Neuron (in vitro differentiated cells): ENCODE results near the gene NFATC2.

Experiments used
- H2AFZ ChIP-seq: one replicate; pipeline ENCODE4 v1.6.1; 2013; ENCODE audit warnings: low read depth, mild to moderate bottlenecking, inconsistent platforms, low read length, moderate library complexity
- H3K27me3 ChIP-seq: one replicate; pipeline ENCODE4 v1.6.1; 2013; ENCODE audit warnings: low read length; ENCODE audit not compliant: insufficient read depth
- H3K36me3 ChIP-seq: one replicate; pipeline ENCODE4 v1.6.1; 2013; ENCODE audit warnings: low read length; ENCODE audit not compliant: insufficient read depth
- H3K4me1 ChIP-seq: one replicate; pipeline ENCODE4 v1.6.1; 2013; ENCODE audit warnings: low read length; ENCODE audit not compliant: insufficient read depth
- H3K4me3 ChIP-seq: 2 replicates; pipeline ENCODE4 v1.5.1; 2013; ENCODE audit warnings: mild to moderate bottlenecking, low read length, moderate library complexity
- H3K9me3 ChIP-seq: one replicate; pipeline ENCODE4 v1.6.1; 2013; ENCODE audit warnings: low read length

Gene NFATC2

DNA sequence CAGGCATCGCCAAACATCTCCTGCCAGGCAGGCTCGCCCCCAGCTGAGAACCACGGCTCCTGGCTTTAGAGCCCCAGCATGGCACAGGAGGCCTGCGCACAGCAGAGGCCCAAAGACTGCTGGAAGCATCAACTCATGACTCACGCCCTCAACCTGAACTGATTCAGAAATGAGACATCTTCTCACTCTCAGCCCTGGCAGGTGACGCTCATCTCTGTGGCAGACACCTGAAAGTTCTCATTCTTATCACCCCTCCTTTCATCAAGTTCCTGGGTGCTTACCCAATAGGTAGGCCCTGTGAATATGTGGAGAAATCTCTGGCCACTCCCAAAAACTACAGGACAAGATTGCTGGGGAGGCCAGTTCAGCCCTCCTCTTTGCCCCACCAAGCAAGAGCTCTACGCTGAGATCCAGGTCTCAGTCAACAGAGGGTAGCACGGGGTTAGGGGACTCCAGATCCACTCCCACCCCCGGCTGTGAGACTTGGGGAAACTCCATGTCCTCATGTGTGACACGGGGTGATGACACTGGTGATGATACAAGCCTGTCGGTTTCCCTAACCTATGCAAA lies 11.3 kb downstream of the NFATC2 start:
- Histone ChIP-seq H3K4me3 (no peak overlapping the region), H3K9me3 (no peaks in the 10 kb centered on the region), H3K27me3 (no peaks in the 10 kb centered on the region), H3K36me3 (no peaks in the 10 kb centered on the region), H3K4me1 (peaks cover 20% of the 10 kb centered on the region), H2AFZ (no peak overlapping the region)

DNA sequence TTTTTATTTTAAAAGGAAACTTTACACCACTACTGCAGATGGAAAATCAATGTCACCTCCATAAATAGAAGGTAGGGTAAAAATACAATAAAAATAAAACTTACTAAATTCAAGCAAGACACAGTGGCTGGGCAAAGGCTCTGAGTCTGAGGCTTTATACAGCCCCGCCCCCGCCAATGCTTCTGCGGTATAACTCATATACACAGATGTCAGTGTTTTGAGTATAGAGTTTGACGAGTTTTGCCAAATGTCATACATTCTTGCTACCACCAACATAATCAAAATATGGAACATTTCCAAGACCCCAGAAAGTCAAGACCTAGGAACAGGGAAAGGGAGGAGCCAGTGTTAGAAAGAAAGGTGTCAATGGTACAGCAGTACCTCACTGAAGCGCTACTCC lies 12.8 kb downstream of the NFATC2 start:
- Histone ChIP-seq H3K27me3 (no peaks in the 10 kb centered on the region), H2AFZ (no peak overlapping the region), H3K9me3 (no peaks in the 10 kb centered on the region), H3K36me3 (no peaks in the 10 kb centered on the region), H3K4me1 (peaks cover 9% of the 10 kb centered on the region), H3K4me3 (no peak overlapping the region)

DNA sequence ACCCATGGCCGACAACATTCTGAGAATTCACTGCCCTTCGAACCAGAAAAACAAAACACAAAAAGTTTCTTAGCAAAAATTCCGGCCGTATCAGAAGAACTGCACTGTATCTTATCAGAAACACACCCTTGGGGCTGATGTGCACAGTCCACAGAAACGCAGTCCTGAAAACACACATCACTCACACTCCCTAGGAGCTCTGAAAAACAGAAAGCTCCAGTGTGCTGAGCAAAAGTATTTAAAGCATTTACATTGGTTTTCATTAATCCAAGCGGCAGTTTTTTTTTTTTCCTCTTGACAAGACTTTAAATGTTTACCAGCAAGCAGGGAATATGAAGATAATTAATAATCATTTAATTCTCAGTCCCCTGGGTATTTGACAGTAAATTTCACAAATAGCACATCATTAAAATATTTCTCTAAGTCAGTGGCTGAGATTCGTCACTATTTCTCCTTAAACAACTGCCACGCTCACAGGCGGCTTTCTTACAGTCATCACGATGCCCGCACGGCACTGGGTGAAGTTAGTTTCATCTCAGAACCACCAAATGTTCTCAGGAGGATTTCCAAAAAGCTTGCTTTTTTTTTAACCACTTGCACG lies 13.3 kb downstream of the NFATC2 start:
- Histone ChIP-seq H3K4me1 (peaks cover 7% of the 10 kb centered on the region), H2AFZ (no peak overlapping the region), H3K27me3 (no peaks in the 10 kb centered on the region), H3K36me3 (no peaks in the 10 kb centered on the region), H3K4me3 (no peak overlapping the region), H3K9me3 (no peaks in the 10 kb centered on the region)

DNA sequence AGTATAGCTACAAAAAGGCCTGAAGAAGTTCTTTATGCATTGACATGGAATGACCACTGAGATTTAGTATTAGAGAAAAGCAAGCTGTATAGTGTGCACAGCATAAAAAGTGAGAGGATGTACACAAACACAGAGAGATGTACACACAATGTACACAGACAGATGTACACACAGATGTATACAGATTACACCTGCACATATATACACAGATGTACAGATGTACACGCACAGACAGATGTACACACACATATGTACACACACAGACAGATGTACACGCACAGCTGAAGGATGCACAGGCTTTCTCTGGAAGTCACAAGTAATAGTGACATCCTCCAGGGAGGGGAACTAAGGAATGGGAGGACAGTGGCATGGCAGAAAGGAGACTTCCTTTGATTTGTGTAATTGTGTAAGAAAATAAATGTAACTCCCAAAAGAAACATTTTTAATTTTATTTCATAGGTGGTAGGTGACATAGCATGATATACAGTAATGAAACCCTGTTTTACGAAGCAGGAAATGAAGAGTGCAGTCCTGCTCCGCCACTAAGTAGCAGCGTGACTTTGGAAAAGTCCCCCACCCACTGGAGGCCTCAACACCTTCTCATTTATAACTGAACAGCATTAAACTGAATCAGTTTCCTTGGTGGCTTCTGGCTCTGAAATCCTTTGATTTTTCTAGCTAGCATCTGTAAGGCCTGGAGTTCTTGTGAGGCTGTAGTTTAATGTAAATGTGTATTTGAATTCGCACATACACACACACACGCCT lies 14.1 kb downstream of the NFATC2 start:
- Histone ChIP-seq H3K4me1 (peaks cover 2% of the 10 kb centered on the region), H3K4me3 (no peak overlapping the region), H3K27me3 (no peaks in the 10 kb centered on the region), H2AFZ (no peak overlapping the region), H3K9me3 (no peaks in the 10 kb centered on the region), H3K36me3 (no peaks in the 10 kb centered on the region)

DNA sequence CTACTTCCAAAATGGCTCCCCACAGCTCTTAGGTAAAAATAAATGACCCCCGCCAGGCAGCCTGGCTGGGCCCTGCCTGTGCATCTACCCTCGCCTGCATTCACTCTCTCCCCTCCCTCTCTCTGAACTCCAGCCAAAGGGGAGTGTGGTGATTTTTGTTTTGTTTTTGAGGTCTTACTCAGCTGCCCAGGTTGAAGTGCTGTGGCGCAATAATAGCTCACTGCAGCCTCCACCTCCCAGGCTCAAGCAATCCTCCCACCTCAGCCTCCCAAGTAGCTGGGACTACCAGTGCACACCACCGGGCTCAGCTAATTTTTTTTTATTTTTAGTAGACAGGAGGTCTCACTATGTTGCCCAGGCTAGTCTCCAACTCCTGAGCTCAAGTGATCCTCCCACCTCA lies 15.8 kb downstream of the NFATC2 start:
- Histone ChIP-seq H3K9me3 (no peaks in the 10 kb centered on the region), H3K4me1 (no peaks in the 10 kb centered on the region), H3K4me3 (no peak overlapping the region), H3K27me3 (no peaks in the 10 kb centered on the region), H2AFZ (no peak overlapping the region), H3K36me3 (no peaks in the 10 kb centered on the region)

DNA sequence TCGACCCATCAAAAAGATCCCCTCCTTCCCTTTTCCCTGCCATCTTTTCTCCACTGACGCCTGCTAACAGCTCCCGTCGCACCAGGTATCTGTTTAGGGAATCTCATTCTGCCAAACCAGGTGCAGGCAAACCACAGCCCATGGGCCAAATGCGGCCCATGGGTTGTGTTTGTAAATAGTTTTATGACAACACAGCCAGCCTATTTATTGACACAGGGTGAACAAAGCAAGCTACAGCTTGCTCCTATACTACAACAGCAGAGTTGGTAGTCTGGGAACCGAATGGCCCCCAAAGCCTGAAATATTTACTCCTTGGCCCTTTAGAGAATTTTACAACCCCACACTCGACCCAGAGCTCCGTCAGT lies 16.4 kb downstream of the NFATC2 start:
- H3K9me3 ChIP-seq = no peaks in the 10 kb centered on the region
- no peak overlapping the region for H2AFZ ChIP-seq
- H3K36me3 ChIP-seq = no peaks in the 10 kb centered on the region
- no peaks in the 10 kb centered on the region for H3K4me1 ChIP-seq
- H3K27me3 ChIP-seq = no peaks in the 10 kb centered on the region
- no peak overlapping the region for H3K4me3 ChIP-seq

DNA sequence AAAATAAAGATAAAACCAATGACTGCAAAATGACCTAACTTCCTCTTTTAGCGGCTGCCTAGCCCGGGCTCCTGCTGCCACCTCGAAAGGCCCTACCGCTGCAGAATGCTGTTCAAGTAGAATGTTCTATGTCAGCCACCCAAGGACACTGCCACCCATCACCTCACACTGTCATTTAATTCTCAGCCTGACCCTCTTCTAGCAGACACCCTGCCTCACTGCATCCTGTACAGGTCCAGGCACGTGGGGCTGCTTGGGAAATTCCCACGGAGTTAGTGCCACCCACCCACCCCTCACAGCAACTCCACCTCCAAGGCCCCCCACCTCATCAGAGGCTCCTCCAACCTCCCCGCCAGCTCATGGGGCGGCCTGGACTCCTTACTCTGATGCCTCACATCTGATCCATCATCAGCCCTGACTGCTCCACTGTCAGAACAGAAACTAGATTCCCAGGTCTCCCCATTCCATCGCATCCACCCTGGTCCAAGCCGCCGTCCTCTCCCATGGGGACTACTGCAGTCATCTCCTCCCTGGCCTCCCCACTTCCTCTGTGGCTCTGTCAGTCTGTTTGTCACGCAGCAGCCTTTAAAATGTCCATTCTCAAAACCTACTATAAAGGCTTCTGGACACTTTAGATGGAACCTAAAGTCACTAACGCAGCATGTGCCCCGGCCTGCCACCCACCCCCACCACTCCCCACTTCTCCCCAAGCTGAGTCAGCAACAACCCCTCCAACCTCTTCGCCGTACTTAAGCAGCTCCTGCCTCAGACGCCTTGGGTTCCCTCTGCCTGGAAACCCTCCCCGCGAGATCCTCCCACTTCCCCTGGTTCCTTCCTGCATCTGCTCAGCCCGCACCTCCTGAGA lies 17.0 kb downstream of the NFATC2 start:
- Histone ChIP-seq H3K4me1 (no peaks in the 10 kb centered on the region), H3K4me3 (no peak overlapping the region), H3K9me3 (no peaks in the 10 kb centered on the region), H2AFZ (no peak overlapping the region), H3K27me3 (no peaks in the 10 kb centered on the region), H3K36me3 (no peaks in the 10 kb centered on the region)

DNA sequence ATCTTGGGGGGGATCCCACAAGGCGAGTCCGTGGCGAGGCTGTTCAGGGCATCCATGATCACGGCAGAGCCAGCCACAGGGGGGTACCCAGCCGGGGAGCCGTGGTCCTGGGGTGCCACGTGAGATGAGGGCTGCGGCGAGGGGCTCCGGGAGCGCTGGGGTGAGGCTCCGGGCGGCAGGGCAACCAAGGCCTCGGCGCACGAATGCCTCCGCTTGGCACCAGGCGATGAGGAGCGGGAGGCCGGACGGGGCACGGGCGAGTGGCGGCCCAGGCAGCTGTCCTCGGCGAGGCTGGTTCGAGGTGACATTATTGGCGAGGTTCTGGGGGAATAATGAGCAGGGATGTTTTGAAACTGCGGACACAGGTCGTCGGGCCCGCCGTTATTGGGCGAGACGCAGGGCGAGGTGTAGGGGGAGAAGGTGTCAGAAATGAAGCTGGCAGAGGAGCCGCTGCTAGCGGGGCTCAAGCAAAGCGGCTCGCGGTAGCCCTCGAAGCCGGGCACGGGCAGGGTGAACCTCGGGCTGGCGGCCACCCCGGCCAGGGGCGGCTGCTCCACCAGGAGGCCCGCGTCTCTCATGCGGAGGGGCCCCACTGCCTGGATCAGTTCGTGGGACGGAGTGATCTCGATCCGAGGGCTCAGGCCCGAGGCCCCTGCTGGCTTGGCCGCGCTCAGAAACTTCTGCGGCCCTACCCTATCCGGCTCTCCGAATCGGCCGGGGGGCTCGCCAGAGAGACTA lies 19.1 kb downstream of the NFATC2 start:
- H3K4me1 ChIP-seq = no peaks in the 10 kb centered on the region
- H3K9me3 ChIP-seq = no peaks in the 10 kb centered on the region
- no peaks in the 10 kb centered on the region for H3K36me3 ChIP-seq
- no peaks in the 10 kb centered on the region for H3K27me3 ChIP-seq
- H3K4me3 ChIP-seq = no peak overlapping the region
- H2AFZ ChIP-seq = no peak overlapping the region

DNA sequence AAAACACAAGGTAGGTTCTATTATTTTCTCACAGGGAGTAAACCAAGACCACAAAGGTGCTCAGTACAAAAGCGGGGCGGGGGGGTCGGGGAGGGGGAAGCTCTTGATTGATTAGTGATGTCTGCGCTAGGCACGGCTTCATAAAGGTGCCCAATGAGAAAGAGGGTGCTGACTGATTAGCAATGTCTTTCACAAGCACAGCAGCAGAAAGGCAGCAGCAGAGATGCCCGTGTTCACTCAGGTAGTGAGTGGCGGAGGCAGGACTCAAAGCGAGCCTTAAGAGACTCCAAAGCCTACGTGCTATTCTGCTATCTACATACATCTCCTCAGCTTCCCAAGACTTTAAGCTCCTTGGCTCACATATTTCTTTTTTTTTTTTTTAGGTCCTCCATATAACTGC lies 20.3 kb downstream of the NFATC2 start:
- H3K27me3 ChIP-seq = no peaks in the 10 kb centered on the region
- H3K36me3 ChIP-seq = no peaks in the 10 kb centered on the region
- no peaks in the 10 kb centered on the region for H3K4me1 ChIP-seq
- no peak overlapping the region for H2AFZ ChIP-seq
- H3K4me3 ChIP-seq = no peak overlapping the region
- H3K9me3 ChIP-seq = no peaks in the 10 kb centered on the region

DNA sequence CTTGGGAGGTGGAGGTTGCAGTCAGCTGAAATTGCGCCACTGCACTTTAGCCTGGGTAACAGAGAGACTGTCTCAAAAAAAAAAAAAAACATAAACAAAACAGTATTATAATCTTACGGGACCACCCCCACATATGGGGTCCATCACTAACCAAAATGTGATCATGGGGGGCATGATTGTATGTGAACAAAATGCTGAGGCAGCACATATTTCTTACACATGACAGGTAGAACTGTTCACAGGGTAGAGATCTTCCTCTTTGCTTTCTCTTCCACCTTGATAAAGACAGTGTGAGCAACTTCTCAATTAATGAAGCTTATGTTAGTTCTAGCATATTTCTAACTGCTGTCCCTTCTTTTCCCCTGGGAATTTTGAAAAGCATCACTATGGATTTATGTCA lies 24.7 kb downstream of the NFATC2 start:
- H2AFZ ChIP-seq = no peak overlapping the region

DNA sequence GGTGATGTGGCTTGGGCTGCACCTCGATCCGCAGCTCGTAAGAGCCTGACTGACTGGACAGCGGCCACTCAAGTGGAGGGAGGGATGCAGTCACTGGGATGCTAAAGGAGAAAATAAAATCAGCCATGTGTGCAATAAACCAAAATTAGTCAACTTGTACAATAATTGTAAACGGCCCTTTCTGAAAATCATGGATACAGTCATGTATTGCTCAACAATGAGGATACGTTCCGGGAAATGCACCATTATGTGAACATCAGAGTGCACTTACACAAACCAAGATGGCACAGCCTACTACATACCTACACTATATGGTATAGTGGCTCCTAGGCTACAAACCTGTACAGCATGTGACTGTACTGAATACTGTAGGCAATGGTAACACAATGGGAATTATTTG lies 25.7 kb downstream of the NFATC2 start:
- no peaks in the 10 kb centered on the region for H3K36me3 ChIP-seq
- H3K9me3 ChIP-seq = peaks cover 3% of the 10 kb centered on the region
- no peak overlapping the region for H2AFZ ChIP-seq
- no peak overlapping the region for H3K4me3 ChIP-seq
- H3K4me1 ChIP-seq = no peaks in the 10 kb centered on the region
- H3K27me3 ChIP-seq = no peaks in the 10 kb centered on the region

More for the DNA sequence above, 24.7 kb downstream of the NFATC2 start:
- Histone ChIP-seq H3K27me3 (no peaks in the 10 kb centered on the region), H3K4me3 (no peak overlapping the region), H3K4me1 (no peaks in the 10 kb centered on the region), H3K9me3 (peaks cover 3% of the 10 kb centered on the region), H3K36me3 (no peaks in the 10 kb centered on the region)

DNA sequence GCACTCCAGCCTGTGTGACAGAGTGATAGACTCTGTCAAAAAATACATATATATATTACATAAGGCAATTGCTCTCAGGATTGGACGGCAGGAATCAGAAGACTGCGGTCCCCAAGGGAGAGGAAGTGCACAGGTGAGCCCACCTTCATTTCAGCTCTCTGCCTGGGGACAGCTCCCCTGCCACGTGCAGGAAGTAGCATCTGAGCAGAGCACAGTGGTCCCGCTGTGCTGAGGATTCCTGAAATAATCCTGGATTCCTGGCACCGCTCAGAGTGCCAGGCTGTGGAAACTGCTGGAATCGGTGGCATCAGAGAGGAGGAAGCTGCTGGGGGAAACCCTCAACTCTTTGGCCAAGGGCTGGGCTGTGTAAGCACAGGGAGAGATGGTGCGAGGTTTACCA lies 27.7 kb downstream of the NFATC2 start:
- no peaks in the 10 kb centered on the region for H3K4me1 ChIP-seq
- peaks cover 3% of the 10 kb centered on the region for H3K9me3 ChIP-seq
- H3K27me3 ChIP-seq = no peaks in the 10 kb centered on the region
- no peak overlapping the region for H3K4me3 ChIP-seq
- no peaks in the 10 kb centered on the region for H3K36me3 ChIP-seq
- no peak overlapping the region for H2AFZ ChIP-seq
